ENCODE measurements around the gene ZFAND6.
"Not testable (repeated sequence)": the region's sequence is repeated elsewhere in the genome, so short reads cannot be mapped to it uniquely, and the experiment has no call there.

Gene ZFAND6

GRCh38 chr15:80152180-80152895, 92.9 kb downstream of the ZFAND6 start:
- peak; percentile 31 for DNase-seq

GRCh38 chr15:80152896-80153876, 93.7 kb downstream of the ZFAND6 start, which contains the start of gene FAH:
Gene FAH (plus strand): TSS chr15:80152999. CDS start chr15:80153055, 56 bp downstream.
- DNase-seq: no peak

GRCh38 chr15:80153900-80154299, 94.4 kb downstream of the ZFAND6 start:
- no peak for DNase-seq

DNA sequence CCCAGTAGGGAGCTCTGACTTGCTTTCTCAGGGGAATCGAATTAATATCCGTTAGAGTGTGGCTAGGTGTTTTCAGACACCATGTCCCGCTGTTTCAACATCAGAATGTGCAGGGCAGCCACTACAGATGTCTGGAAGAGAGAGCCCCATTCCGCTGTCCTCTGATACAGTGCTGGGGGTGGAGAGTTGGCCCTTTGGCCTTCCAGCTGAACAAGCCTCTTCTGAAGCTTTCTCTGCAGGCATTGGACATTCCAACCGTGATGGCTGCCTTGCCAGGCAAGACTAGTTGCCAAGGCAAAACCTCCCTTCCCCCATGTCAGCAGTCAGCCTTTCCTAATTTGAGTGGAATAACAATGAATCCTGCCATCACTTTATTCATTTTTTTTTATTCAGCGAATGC, 94.9 kb downstream of the ZFAND6 start:
- no peak for DNase-seq

GRCh38 chr15:80155001-80155377, 95.5 kb downstream of the ZFAND6 start:
- no peak for DNase-seq

- DNase-seq: not testable (repeated sequence)
Measured at GRCh38 chr15:80155378-80156175, 96.1 kb downstream of the ZFAND6 start.

DNA sequence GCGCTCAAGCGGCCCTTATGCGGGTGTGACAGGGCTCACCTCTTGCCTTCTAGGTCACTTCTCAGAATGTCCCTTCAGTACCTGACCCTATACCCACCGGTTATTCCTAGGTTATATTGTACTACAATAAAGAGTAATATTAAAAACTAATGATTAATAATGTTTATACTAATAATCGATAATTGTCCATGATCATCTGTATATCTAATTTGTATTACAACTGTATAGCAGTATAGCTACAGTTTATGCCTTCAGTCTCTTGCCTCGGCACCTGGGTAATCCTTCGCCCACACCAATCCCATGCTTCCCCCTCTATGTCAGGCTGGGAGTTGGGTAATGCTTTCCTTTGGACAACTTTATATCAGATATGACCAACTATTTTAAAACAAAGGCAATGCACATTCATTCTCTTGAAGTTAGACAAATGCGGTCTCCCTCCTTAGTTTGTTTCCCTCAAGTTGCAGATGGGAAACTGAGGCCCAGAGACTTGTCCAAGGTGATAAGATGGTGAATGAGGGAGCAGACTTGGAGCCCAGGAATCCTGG, 96.8 kb downstream of the ZFAND6 start:
- no peak for DNase-seq

GRCh38 chr15:80157215-80157614, 97.7 kb downstream of the ZFAND6 start:
- peak; percentile 24 for DNase-seq

GRCh38 chr15:80159301-80159700, 99.8 kb downstream of the ZFAND6 start:
- no peak for DNase-seq

DNA sequence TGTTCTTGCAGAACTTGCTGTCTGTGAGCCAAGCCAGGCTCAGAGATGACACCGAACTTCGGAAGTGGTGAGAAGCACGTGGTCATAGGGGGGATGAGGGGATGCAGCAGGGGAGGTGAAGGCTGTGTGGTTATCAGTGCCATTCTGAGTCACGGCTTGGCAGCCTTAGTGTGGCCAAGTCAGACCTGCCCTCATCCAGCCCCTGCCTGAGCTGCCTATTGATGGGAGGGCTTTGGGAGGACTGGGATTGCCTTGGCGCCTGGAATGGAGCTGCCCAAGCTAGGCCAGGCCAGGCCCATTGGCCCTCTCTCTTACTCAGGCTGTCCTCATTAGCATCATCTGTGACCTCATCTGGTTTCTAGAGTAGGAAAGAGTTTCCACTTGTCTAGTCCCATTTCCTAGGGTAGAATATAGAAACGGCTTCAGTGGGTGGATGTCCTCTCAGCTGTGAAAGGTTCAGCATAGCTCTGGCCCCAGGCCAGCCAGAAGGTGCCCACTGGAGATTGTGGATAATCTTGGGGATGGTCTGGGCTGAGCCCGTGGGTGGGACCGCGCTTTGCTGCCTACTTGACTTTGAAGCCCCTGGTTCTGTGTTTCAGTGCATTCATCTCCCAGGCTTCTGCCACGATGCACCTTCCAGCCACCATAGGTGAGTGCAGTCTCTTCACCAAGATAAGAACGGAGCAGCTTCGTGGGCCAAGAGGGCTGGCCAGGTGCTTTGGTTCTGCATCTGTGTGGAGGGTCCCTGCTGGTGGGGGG, 100.5 kb downstream of the ZFAND6 start:
- DNase-seq: no peak

- DNase-seq: no peak
Measured at GRCh38 chr15:80160570-80161156, 101.2 kb downstream of the ZFAND6 start.

DNA sequence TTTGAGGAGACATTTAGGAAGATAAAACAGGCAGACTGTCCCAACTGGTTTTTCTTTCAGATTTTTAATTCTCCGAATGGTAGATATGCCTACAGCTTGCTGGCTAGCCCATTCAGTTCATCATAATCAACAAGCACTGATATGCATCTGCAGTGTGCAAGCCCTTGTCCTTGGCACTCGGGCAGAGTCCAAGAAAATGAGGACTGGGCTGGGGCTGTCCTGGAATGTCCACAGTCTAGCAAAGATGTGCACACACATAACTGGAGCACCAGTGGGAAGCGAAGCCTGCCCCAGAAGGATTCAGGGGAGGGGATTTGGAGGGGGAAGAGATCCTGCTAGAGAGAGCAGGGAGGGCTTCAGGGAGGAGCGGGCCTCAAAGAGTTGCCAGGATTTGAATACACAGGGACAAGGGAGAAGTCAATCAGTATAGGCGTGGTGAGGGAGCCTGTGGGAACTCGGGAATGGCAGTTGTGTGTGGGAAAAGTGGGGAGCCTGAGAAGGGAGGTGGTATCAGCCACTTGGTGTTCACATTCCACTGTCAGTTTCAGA, 102.1 kb downstream of the ZFAND6 start:
- no peak for DNase-seq

GRCh38 chr15:80162059-80162554, 102.6 kb downstream of the ZFAND6 start:
- no peak for DNase-seq

GRCh38 chr15:80163217-80163616, 103.7 kb downstream of the ZFAND6 start:
- DNase-seq: no peak

DNA sequence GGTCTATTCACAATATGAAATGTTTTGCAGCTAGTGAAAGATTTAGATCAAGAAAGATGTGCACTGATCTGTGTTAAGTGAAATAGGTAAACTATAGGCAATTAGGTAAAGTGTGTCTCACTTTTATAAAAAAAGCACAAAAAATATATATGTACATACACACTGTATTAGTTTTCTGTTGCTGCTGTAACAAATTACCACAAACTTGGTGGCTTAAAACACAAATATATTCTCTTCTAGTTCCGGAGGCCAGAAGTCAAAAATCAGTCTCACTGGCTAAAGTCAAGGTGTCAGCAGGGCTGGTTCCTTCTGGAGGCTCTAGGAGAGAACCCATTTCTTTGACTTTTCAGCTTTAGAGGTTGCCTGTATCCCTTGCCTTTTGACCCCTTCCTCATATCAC, 104.4 kb downstream of the ZFAND6 start:
- DNase-seq: no peak

- no peak for DNase-seq
Measured at GRCh38 chr15:80167936-80168335, 108.5 kb downstream of the ZFAND6 start.

- DNase-seq: no peak
Measured at GRCh38 chr15:80168421-80168820, 108.9 kb downstream of the ZFAND6 start.

DNA sequence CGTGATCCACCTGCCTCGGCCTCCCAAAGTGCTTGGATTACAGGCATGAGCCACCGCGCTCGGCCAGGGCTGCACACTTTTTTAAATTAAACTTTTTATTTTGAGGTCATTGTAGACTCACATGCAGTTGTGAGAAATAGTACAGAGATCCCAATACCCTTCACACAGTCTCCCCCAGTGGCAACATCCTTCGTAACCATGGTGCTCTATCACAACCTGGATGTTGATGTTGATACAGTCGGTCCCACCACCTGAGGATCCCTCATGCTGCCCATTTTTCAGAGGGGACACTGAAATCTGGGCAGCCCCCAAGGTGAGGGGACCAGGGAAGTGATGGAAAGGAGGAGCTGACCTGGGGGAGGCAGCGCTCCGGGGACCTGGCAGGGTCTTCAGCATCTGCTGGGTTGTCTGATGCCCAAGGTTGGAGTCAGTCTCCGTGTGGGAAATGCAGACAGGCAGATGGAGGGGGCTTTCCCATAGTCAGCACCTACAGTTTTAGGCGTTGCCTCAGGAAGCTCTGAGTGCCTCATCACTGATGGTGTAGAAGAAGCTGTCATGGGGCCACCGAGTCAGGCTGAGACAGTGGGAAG, 110.4 kb downstream of the ZFAND6 start:
- no peak for DNase-seq

GRCh38 chr15:80170596-80170995, 111.1 kb downstream of the ZFAND6 start:
- DNase-seq: no peak

DNA sequence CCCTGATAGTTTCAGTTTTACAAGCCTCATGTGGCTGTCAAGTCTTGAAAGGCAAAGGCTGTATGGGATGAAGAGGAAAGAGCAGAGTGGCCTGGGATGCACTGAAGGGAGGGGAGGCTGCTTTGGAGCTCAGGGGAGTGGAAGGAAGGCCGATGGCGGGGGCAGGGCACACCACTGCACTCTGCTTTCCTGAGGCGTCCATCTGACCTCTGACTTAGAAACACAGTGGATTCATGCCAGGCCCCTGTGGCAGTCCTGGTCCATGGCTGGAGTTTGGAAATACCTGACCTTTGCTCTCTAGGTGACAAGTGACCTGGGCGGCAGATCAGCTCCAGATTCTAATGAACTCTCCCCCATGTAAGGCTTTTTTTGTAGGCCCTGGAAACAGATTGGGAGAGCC, 112.3 kb downstream of the ZFAND6 start:
- DNase-seq: no peak

- no peak for DNase-seq
Measured at GRCh38 chr15:80172401-80172800, 112.9 kb downstream of the ZFAND6 start.

Measured in NCI-H1694 treated with DMSO at 0.1 percent for 48 hours (cell line).